ENCODE data around the gene ACOX1. TPM values are rescaled to one million over a fixed set of nuclear protein-coding genes. Genes with fewer than 3 reads are reported as not detected.

ACOX1 gene
- total and polyA plus RNA-seq, 2 of the 13 experiments (the other 11 are each of a cell fraction or from before 2014, with no cell fraction given) = 86.4 to 120 TPM

- TF ChIP-seq ZBTB40 (IDR thresholded peaks at IDR 0.05) (no peak), ZBTB40 (CRISPR knock-in tag; IDR thresholded peaks at IDR 0.05) (no peak), ZNF574 (CRISPR knock-in tag; IDR thresholded peaks at IDR 0.05) (peak; percentile 61), GATAD2A (CRISPR knock-in tag; IDR thresholded peaks at IDR 0.05) (0 out of 2 replicates have a peak, but pooled peaks have one; percentile 44), SMC3 (IDR thresholded peaks at IDR 0.05; ENCODE audit: low read length) (peak; percentile 68), REPIN1 (CRISPR knock-in tag; IDR thresholded peaks at IDR 0.05; ENCODE audit: borderline replicate concordance, low read depth) (peak; percentile 52; the same call in 1 of the 2 replicates), TBX2 (CRISPR knock-in tag; IDR thresholded peaks at IDR 0.05; ENCODE audit: borderline replicate concordance) (peak; percentile 55; the same call in 1 of the 2 replicates), ZNF563 (CRISPR knock-in tag; IDR thresholded peaks at IDR 0.05) (peak; percentile 46; the same call in 1 of the 2 replicates), ZFP62 (CRISPR knock-in tag; IDR thresholded peaks at IDR 0.05) (no peak), PCBP1 (IDR thresholded peaks at IDR 0.05; ENCODE audit: borderline replicate concordance, low read depth, low read length) (0 out of 2 replicates have a peak, but pooled peaks have one; percentile 71), RNF219 (CRISPR knock-in tag; IDR thresholded peaks at IDR 0.05) (no peak)
Measured at GRCh38 chr17:76014100-76014924, 35.3 kb upstream of the ACOX1 start (continued).
